GM13976 (cell line): Measurements from ENCODE around the gene RABAC1.

Source experiments
- DNase-seq: peaks from one replicate; pipeline ENCODE4 v3.0.0; 2012; ENCODE audit warnings: low spot score
- CTCF ChIP-seq: IDR thresholded peaks from 2 replicates; pipeline ENCODE4 v1.5.1; 2012; ENCODE audit warnings: borderline replicate concordance, mild to moderate bottlenecking; ENCODE audit not compliant: insufficient read depth; ENCODE audit errors: extremely low read depth, missing control alignments, control extremely low read depth
- in situ Hi-C: fragments of 300-500 bp; cut with MboI; formaldehyde crosslinking; loops from one replicate; pipeline ENCODE4 v1.12.0; 2022; ENCODE audit warnings: low sequenced_read_pairs, mixed read lengths, inconsistent platforms; ENCODE audit not compliant: unreplicated experiment

Gene RABAC1

GRCh38 chr19:41959056-41960053 lies at the start of gene RABAC1:
Gene RABAC1 (minus strand): TSS chr19:41959321. CDS start chr19:41959292, 29 bp downstream.
- peak; percentile 30 for TF ChIP-seq CTCF
- in situ Hi-C loops = no loop called here

GRCh38 chr19:42006569-42006968 lies 47.4 kb upstream of the RABAC1 start:
- no peak for TF ChIP-seq CTCF
- DNase-seq = no peak
- in situ Hi-C loops = no loop called here

More at GRCh38 chr19:41959056-41960053, at the start of gene RABAC1:
- DNase-seq = peak; percentile 95

- no peak for TF ChIP-seq CTCF
- in situ Hi-C loops = no loop called here
- DNase-seq = no peak
These were observed 46.4 kb upstream of the RABAC1 start for GRCh38 chr19:42005504-42005903.

GRCh38 chr19:42003506-42004294 lies 44.6 kb upstream of the RABAC1 start:
- TF ChIP-seq CTCF = no peak
- no peak for DNase-seq
- in situ Hi-C loops = no loop called here

- DNase-seq = no peak
- TF ChIP-seq CTCF = no peak
- in situ Hi-C loops = no loop called here
These were observed 40.7 kb upstream of the RABAC1 start for GRCh38 chr19:41999878-42000208.

- TF ChIP-seq CTCF = no peak
- DNase-seq = no peak
- in situ Hi-C loops = no loop called here
These were observed 40.2 kb upstream of the RABAC1 start for GRCh38 chr19:41999071-41999877.
